ENCODE data around the gene MED9.

GRCh38 chr17:17446666-17447155 is 30.1 kb upstream of the MED9 start:
- no peak for TF ChIP-seq CTCF (IDR thresholded peaks at IDR 0.05)
- no peak for TF ChIP-seq POLR2A (IDR thresholded peaks at IDR 0.05)
- no peak for TF ChIP-seq EP300 (IDR thresholded peaks at IDR 0.05)
